ENCODE data around the gene BDH1.
"Not testable (repeated sequence)": the region's sequence is repeated elsewhere in the genome, so short reads cannot be mapped to it uniquely, and the experiment has no call there.

BDH1 gene

GRCh38 chr3:197578376-197578775 is 22.6 kb upstream of the BDH1 start:
- DNase-seq (ENCODE audit: low read depth in 4 of 4, low spot score in 1 of 4), result no peak

- DNase-seq (ENCODE audit: low read depth in 4 of 4, low spot score in 1 of 4), result no peak
These were observed 21.8 kb upstream of the BDH1 start for GRCh38 chr3:197577366-197578074.

GRCh38 chr3:197576838-197577237 is 21.1 kb upstream of the BDH1 start:
- DNase-seq (ENCODE audit: low read depth in 4 of 4, low spot score in 1 of 4), result no peak

- no peak for DNase-seq (ENCODE audit: low read depth in 4 of 4, low spot score in 1 of 4)
These were observed 19.6 kb upstream of the BDH1 start for GRCh38 chr3:197575362-197575761.

GRCh38 chr3:197574396-197574991 is 18.7 kb upstream of the BDH1 start:
- not testable (repeated sequence) for DNase-seq (ENCODE audit: low read depth in 4 of 4, low spot score in 1 of 4)

GRCh38 chr3:197573048-197573767 is 17.4 kb upstream of the BDH1 start:
- no peak for DNase-seq (ENCODE audit: low read depth in 4 of 4, low spot score in 1 of 4)

- DNase-seq (ENCODE audit: low read depth in 4 of 4, low spot score in 1 of 4), result not testable (repeated sequence)
These were observed 16.1 kb upstream of the BDH1 start for GRCh38 chr3:197571880-197572172.

- DNase-seq (ENCODE audit: low read depth in 4 of 4, low spot score in 1 of 4), result not testable (repeated sequence)
These were observed 15.5 kb upstream of the BDH1 start for GRCh38 chr3:197571074-197571879.

GRCh38 chr3:197569433-197569832 is 13.7 kb upstream of the BDH1 start:
- not testable (repeated sequence) for DNase-seq (ENCODE audit: low read depth in 4 of 4, low spot score in 1 of 4)

- no peak for DNase-seq (ENCODE audit: low read depth in 4 of 4, low spot score in 1 of 4)
These were observed 12.3 kb upstream of the BDH1 start for GRCh38 chr3:197567904-197568681.

- not testable (repeated sequence) for DNase-seq (ENCODE audit: low read depth in 4 of 4, low spot score in 1 of 4)
These were observed 10.4 kb upstream of the BDH1 start for GRCh38 chr3:197566155-197566554.

- no peak for DNase-seq (ENCODE audit: low read depth in 4 of 4, low spot score in 1 of 4)
These were observed 8.5 kb upstream of the BDH1 start for GRCh38 chr3:197564097-197564843.

- DNase-seq (ENCODE audit: low read depth in 4 of 4, low spot score in 1 of 4), result no peak
These were observed 6.9 kb upstream of the BDH1 start for GRCh38 chr3:197562398-197563251.

GRCh38 chr3:197561926-197562325 is 6.2 kb upstream of the BDH1 start:
- DNase-seq (ENCODE audit: low read depth in 4 of 4, low spot score in 1 of 4), result no peak

GRCh38 chr3:197559651-197560050 is 3.9 kb upstream of the BDH1 start:
- no peak for DNase-seq (ENCODE audit: low read depth in 4 of 4, low spot score in 1 of 4)

- peak; percentile 77 to 92 (median 84) for DNase-seq (ENCODE audit: low read depth in 4 of 4, low spot score in 1 of 4)
These were observed 1.0 kb downstream of the BDH1 start for GRCh38 chr3:197554562-197555280.

- DNase-seq (ENCODE audit: low read depth in 4 of 4, low spot score in 1 of 4), result no peak
These were observed 1.6 kb downstream of the BDH1 start for GRCh38 chr3:197554196-197554561.

- DNase-seq (ENCODE audit: low read depth in 4 of 4, low spot score in 1 of 4), result no peak
These were observed 3.6 kb downstream of the BDH1 start for GRCh38 chr3:197552198-197552597.

- DNase-seq (ENCODE audit: low read depth in 4 of 4, low spot score in 1 of 4), result no peak
These were observed 5.3 kb downstream of the BDH1 start for GRCh38 chr3:197550489-197550888.
